NCI-H510A treated with DMSO at 0.1 percent for 48 hours (cell line): ENCODE measurements around the gene PDZD2.

Experiments used
- DNase-seq: peaks from one replicate; lab custom pipeline; 2025; lab: John Stamatoyannopoulos, UW

Gene PDZD2

DNA sequence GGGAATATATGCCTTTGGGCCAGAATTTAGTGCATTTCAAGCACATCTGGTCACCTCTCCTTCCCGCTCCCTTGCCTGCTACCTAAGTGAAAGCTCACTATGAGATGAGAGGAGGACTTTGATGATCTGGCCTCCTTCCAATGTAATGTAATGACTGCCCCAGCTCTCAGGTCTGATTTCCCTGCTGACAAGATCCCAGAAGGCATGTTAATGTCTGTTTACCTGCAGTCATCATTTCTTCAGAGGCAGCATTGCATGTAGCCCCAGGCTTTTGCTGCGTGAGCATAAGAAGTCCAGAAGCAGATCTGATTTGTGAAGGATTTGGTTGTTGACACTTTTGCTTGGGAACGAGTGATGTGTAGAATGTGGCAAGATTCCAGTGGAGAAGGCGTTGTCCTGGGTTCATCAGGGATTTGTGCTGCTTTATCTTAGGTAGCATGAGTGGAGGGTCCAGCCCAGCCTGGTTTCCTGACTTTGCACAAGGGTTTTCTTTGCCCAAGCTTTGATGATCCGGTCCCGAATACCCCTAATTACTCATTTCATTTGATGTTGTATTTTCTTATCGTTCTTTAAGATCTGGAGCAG, 342.5 kb downstream of the PDZD2 start:
- DNase-seq, result no peak

DNA sequence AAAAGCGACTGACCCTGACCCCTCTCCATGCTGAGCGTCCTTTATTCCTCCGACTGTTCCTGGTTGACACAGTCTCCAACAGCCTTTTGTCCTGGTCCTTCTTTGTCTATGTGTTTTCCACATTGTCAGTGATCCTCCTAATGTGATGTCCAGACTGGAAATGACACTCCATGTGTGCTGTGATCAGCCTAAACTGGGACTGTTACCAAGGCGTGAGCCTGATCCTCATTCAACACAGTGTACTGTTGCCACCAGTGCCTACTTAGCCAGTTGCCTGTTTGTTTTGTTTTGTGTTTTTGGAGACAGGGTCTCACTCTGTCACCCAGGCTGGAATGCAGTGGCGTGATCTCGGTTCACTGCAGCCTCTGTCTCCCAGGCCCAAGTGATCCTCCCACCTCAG, 343.1 kb downstream of the PDZD2 start:
- DNase-seq, result no peak

DNA sequence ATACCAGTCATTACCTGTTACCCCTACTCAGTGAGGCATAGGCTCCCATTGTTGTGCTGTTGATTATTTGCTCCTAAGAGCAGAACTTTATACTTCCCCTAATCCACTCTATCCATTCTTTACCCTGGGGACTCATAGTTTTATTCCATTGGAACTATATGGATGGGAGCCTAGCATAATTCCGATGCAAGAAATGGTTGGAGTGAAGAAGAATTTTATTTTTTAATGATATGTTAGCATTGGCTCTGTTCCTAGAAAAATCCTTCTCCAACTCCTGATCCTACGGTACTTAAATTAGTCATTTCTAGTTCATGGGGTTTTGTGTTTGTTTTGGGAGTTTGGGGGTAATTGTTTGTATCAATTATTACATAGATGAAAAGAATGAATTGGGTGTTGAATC, 343.7 kb downstream of the PDZD2 start:
- no peak for DNase-seq

DNA sequence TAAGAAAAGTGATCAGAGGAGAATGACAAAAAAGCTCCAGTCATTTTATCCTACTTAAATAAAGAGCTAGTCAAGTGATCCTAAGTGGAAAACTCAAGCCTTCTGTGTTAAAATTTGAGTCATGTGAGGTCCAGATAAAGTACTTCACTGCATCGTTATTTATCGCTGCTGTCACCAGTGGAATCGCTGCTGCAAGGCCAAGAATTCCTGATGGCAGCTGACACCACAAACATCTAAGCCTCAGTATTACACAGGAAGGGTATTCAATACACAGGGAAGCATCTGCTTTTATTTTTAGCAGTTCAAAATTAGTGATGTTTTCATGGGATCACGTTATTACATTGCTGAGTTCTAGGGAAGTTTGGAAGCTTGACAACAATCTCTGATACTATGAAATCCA, 344.9 kb downstream of the PDZD2 start:
- no peak for DNase-seq

DNA sequence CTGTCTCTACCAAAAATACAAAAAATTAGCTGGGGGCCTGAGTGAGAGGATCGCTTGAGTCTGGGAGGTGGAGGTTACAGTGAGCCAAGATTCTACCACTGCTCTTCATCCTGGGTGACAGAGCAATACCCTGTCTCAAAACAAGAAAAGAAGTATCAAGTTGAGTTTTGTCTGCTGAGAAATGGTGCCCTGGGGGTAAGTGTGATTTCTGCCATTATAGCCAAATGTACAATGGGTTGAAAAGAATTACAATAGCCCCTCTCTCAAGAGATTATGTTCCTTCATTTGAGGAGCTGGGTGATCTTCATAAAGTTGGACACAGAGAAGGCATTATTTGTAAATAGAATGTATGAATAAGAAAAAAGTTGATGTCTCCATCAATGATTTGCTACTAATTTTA, 345.8 kb downstream of the PDZD2 start:
- no peak for DNase-seq

GRCh38 chr5:31986101-31986500, 347.2 kb downstream of the PDZD2 start:
- no peak for DNase-seq

DNA sequence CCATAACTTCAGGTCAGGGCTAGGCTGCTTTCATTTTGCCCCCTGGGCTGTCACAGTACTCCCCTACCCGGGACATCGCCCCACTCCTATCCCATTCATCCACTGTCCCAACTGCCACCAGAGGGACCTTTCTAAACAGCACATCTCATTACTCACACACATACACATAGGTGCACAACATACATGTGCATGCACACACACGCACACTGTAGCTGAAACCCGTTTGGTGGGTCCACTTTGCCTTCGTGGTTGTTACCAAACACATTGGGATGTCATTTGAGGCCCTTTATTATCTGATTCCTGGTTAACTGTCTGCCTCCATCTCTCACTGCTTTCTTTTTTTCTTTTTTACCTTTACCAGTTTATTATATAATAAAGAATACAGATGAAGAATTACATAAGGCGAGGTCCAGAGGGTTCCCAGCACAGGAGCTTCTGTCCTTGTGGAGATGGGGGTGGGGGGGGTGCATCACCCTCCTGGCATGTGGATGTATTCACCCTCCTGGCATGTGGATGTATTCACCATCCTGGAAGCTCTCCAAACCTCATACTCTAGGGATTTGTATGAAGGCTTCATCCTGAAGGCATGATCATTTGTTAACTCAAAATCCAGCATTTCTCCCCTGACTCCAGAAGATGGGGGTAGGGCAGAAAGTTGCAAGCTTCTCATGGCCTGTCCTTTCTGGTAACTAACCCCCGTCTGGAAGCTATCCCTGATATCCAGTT, 349.2 kb downstream of the PDZD2 start:
- DNase-seq, result no peak

DNA sequence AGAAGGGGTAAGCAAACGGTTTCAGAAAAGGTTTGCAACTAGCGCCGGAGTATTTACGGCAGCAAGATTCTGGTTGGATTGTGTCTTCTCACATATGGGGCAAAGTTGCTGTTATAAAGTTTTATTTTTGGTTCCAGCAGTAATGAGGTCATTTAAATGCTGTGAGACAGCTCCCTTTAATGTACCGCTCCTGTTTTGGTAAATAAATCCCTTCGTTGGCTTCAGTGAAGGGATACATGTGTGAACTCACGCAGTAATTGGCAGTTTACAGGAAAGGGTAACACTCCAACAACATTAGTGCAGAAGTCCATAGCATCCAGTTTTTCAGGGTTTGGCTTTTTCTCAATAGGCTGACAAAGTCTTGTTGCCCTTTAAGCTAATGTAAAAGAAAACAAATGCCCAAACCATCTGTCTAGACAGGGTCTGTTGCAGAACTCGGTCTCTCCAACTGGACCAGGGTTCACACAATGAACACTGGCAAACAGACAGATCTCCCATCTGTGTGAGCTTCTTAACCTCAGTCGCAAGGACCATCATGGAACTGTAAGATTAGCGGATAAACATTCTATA, 351.2 kb downstream of the PDZD2 start:
- DNase-seq, result no peak

DNA sequence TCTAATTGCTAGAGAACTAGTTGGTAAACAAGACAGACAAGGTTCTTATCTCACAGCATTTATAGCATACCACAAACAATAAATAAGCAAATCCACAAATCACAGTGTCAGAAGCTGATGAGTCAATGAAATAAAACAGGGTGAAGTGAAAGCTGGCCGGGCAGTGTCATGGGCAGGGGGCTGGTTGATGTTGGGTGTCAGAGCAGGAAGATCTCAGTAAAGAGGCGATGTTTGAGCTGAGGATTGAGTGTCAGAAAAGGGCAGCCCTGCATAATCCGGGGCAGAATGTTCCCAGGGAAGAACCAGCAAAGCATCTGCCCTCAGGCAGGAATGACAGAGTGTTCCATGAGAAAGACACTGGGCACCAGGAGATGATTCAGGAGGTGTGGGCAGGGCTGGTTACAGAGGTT, 351.8 kb downstream of the PDZD2 start:
- DNase-seq, result no peak

- no peak for DNase-seq
These were observed 353.4 kb downstream of the PDZD2 start for GRCh38 chr5:31992377-31992776.

GRCh38 chr5:31993165-31993961, 354.4 kb downstream of the PDZD2 start:
- no peak for DNase-seq

- DNase-seq, result no peak
These were observed 356.1 kb downstream of the PDZD2 start for GRCh38 chr5:31995006-31995405.

DNA sequence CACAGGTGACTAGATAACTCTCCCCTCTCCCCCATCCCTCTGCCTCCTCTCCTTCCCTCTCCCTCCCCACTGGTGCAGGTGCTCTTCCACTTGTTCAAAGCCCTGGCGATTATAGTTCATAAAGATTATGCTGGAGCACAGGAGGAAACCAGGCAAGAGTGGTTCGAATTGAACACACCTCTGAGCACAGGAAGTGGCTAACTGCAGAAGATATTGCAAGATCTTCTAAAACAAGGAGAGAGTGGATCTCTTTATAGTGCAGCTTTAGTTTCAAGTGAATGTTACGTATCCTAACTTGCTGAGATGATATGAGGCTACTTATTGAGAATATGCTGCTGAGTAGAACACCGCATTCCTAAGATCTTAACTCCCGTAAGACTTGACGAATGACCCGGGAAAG, 356.8 kb downstream of the PDZD2 start:
- no peak for DNase-seq

DNA sequence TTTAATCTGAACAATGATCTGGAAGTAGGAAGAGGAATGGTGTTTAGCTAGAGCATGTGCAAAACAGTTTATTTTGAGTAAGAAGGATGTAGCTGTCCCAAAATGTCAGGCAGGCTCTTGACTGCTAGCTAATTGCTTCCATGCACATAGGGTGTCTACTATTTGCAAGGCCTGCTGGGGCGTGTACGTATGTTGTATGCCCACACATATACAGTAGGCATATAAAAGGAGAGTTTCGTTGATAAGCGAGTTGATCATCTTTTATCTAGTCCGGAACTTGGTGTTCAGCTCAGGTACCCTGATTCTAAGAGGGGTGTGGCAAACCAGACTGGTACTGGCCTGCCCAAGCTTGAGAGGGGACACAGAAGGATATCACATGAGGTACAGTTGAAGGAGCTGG, 358.0 kb downstream of the PDZD2 start:
- no peak for DNase-seq

DNA sequence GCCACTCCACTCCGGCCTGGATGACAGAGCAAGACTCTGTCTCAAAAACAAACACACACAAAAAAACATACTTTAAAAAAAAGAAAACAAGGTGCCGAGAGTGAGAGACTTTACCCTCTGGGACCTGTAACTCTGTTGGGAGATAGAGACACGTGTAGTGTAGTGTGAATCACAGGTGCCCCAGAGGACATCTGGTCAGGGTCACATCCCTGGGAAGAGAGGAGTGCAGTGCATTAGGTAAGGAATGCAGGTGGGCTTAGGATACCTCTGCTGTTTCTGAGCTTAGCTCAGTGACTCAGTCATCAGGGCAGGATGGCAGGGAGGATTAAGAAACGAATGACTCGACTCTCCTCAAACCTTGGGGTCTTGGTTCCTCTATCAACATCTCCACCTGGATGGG, 360.5 kb downstream of the PDZD2 start:
- DNase-seq, result no peak

GRCh38 chr5:32000731-32001130, 361.8 kb downstream of the PDZD2 start:
- no peak for DNase-seq

- DNase-seq, result no peak
These were observed 362.4 kb downstream of the PDZD2 start for GRCh38 chr5:32001284-32001683.

GRCh38 chr5:32001707-32002106, 362.8 kb downstream of the PDZD2 start:
- no peak for DNase-seq

GRCh38 chr5:32002755-32003154, 363.8 kb downstream of the PDZD2 start:
- no peak for DNase-seq

GRCh38 chr5:32003981-32004380, 365.1 kb downstream of the PDZD2 start:
- DNase-seq, result no peak

DNA sequence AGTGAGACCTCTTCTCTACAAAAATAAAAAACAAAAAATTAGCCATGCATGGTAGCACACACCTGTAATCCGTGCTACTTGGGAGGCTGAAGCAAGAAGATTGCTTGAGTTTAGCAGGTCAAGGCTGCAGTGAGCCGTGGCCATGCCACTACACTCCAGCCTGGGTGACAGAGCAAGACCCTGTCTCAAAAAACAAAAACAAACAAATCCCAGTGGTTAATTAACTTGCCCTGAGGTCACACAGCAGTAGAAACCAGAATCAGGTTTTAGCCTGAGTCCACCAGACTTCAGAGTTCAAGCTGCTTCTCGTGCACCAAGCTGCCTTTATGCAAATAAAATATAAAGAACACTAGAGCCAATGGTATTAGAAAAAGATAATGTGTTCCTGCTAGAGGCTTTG, 365.5 kb downstream of the PDZD2 start:
- no peak for DNase-seq

GRCh38 chr5:32008746-32009145, 369.8 kb downstream of the PDZD2 start:
- no peak for DNase-seq

DNA sequence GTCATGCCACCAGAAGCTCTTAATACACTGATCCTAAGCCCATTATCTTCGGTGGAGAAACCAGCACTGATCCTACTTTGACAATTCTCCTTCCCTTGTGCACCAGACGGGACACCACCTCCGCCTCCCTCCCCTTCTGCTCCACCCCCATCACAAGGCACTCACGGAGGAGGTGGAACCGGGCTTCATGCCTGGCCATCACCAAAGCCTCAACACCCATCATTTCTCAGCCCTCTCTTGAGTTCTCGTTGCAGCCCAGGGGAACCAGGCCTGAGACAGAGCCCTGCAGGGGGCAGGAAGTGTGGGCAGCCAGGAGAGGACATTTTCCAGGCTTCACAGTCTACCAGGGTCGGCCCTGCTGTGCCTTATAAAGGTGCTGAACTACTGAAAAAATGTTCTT, 374.7 kb downstream of the PDZD2 start:
- DNase-seq, result no peak
